ENCODE measurements around the gene GLIS1.

GLIS1 gene

GRCh38 chr1:53552146-53552861, 186.7 kb downstream of the GLIS1 start:
- no peak for TF ChIP-seq POLR2A (IDR thresholded peaks at IDR 0.05; ENCODE audit: low read depth, low read length)
- DNase-seq (ENCODE audit: insufficient read length, low spot score) (no peak), FAIRE-seq (no peak)

DNA sequence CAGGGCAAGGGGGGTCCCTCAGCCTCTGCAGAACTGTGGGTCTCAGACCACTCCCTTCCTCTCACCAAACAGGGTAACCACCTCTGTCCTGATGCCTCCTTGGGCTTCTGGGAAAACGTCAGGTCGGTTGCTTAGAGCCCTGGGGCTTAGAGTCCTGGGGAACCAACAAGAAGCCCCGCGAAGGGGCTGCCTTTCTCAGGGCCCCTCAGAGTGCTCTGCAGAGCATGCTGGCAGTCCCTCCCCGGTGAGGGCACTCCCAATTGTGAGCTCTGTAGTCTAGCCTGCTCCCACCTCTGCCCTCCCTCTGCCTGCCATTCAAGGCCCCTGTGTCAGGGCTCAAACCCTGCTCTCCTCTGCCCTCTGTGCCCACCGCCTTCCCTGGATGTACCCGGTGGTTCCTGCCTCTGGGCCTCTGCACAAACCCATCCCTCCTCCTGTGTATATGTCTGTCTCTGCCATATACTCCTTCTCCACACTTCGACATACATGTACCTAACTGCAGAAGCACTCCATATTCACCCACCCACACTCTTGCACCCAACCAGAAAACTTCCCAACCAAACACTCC, 187.5 kb downstream of the GLIS1 start:
- FAIRE-seq (no peak), DNase-seq (ENCODE audit: insufficient read length, low spot score) (no peak)
- TF ChIP-seq POLR2A (IDR thresholded peaks at IDR 0.05; ENCODE audit: low read depth, low read length), result no peak

DNA sequence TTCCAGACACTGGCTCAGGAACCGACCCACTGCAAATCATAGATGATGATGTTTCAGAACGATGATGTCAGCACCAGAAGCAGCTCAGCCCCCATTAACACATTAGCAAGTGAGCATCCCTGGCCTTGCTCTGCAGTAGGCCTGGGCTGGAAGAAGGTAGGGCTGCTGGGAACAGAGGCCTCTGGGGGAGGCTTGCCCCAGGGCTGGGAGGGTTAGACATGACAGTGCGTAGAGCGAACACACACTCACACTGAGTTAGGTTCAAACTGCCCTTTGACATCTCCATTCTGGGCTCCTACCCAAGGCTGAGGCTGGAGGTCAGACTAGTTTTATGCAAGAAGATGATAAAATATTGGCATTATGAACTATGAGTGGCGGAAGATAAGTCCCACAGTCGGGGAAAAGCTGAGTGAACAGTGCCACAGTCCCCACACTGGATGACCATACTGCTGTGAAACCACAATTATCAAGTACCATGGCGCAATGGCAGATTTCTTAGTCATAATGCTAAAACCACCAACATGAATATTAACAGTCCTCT, 188.7 kb downstream of the GLIS1 start:
- no peak for FAIRE-seq
- no peak for DNase-seq (ENCODE audit: insufficient read length, low spot score)
- no peak for TF ChIP-seq POLR2A (IDR thresholded peaks at IDR 0.05; ENCODE audit: low read depth, low read length)

DNA sequence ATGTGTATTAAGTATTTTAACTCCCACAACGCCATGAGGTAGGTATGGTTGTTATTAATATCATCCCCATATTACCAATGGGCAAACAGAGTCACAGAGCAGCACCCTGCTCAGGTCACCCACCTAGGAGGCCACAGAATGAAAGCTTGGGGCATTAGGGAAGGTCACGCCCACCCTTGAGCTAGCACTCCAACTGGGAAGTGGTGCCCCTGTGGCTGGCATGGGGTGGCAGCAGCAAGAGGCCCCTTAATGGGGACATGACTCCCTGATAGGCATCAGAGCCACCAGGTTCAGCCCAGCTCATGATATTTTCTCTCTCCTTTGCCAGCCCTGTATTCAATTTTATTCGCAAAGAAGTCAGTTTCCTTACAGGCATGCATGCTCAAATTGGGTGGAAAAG, 189.2 kb downstream of the GLIS1 start:
- FAIRE-seq (no peak), DNase-seq (ENCODE audit: insufficient read length, low spot score) (no peak)
- TF ChIP-seq POLR2A (IDR thresholded peaks at IDR 0.05; ENCODE audit: low read depth, low read length), result no peak

DNA sequence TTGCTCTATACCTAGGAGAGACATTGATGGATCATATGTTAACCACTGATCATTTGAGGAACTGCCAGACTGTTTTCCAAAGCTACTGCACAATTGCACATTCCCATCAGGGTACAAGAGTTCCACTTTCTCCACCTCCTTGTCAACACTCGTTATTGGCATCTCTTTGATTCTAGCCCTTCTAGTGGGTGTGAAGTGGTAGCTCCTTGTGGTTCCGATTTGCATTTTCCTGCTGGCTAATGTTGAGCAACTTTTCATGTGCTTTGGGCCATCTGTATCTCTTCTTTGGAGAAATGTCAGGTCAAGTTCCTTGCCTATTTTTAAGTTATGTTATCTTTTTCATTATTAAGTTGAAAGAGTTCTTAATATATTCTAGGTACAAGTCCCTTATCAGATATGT, 189.7 kb downstream of the GLIS1 start:
- FAIRE-seq, result no peak

DNA sequence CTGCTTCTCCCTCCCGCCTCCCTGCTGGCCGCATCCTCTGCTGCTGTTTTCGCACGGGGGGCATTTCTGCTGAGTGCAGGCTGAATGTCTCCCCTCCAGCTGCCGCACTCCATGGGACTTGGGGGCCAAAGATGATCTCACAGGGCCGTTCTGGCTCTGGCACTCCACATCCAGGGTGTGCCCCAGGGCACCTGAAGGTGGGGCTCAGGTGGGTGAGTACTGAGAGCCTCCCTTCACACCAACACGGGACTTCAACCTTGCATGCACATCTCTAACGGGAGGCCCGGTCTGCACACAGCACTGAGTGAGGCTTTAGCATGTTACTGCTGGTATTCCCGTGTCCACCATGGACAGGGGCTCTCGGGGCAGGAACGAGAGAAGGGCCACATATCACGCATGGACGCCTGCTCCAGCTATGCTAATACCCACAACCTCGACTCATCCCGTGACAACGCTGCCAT, 190.9 kb downstream of the GLIS1 start:
- FAIRE-seq, result no peak
- TF ChIP-seq POLR2A (IDR thresholded peaks at IDR 0.05; ENCODE audit: low read depth, low read length), result no peak
- DNase-seq (ENCODE audit: insufficient read length, low spot score), result no peak

More for the DNA sequence above, 189.7 kb downstream of the GLIS1 start:
- DNase-seq (ENCODE audit: insufficient read length, low spot score), result no peak
- TF ChIP-seq POLR2A (IDR thresholded peaks at IDR 0.05; ENCODE audit: low read depth, low read length), result no peak

- no peak for FAIRE-seq
- no peak for DNase-seq (ENCODE audit: insufficient read length, low spot score)
- TF ChIP-seq POLR2A (IDR thresholded peaks at IDR 0.05; ENCODE audit: low read depth, low read length), result no peak
Observed at GRCh38 chr1:53547231-53547790, 191.7 kb downstream of the GLIS1 start.

DNA sequence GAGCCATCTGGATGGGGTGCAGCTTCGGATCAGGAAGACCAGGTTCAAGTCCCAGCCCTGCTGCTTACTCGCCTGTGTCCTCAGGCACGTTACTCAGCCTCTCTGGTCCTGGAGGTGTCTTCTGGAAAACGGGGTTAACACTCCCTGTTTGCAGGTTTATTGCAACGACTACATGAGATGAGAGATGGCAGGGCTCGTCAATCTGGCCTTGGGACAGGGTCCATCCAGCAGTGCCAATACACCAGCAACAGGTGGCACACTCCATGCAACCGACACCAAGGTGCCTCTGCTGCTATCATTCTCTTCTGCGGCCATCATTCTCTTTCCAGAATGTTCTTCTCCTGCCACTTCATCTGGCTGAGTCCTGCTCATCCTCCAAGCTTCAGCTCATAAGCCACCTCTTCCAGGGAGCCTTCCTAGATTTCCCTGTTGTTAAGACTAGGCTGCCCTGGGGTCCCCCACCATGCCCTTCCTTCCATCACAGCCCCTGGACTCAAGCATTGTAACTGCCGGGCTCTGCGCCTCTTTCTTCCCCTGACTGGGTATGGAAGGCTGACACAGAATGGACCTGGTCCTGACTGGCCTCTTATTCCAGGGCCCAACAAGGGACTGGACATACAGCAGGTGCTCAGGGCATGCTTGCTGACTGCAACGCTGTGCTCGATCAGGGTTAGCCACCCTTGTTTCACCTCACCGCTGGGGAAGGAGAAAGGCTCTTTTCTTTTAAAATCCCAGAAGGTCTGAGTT, 192.4 kb downstream of the GLIS1 start:
- no peak for TF ChIP-seq POLR2A (IDR thresholded peaks at IDR 0.05; ENCODE audit: low read depth, low read length)
- FAIRE-seq (no peak), DNase-seq (ENCODE audit: insufficient read length, low spot score) (no peak)

DNA sequence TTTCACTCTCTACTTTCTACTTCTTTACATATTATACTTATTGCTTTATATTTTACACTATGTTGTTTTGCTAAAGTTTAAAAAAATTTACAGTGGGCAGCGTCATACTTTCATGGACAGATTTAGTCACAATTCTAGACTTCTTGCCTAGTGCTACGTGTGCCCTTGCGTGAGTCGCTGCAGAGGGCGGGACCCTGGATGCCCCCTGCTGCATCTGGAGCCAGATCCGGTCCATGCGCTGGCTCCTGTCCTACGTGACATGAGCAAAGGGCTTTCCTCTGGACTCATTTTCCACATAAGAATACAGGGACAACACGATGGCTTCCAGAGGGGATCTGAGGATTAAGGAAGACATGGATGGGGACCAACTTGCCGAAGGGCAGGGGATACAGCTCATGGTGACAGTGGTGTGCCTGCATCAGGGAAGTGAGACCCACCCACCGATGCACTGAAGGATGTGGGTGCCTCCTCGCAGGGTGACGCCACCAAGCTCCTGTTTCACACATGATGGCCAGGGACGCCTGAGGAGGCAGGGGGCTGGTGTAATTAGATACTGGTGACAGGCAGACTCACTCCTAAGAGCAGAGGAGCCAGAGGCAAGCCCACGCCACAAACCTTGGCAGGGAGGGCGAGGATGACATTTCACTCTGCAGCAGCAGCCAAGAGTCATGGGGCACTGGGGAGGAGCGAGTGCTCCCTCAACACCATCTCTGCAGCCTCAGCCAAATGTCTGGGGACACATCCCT, 193.1 kb downstream of the GLIS1 start:
- FAIRE-seq (no peak), DNase-seq (ENCODE audit: insufficient read length, low spot score) (no peak)
- TF ChIP-seq POLR2A (IDR thresholded peaks at IDR 0.05; ENCODE audit: low read depth, low read length), result no peak

DNA sequence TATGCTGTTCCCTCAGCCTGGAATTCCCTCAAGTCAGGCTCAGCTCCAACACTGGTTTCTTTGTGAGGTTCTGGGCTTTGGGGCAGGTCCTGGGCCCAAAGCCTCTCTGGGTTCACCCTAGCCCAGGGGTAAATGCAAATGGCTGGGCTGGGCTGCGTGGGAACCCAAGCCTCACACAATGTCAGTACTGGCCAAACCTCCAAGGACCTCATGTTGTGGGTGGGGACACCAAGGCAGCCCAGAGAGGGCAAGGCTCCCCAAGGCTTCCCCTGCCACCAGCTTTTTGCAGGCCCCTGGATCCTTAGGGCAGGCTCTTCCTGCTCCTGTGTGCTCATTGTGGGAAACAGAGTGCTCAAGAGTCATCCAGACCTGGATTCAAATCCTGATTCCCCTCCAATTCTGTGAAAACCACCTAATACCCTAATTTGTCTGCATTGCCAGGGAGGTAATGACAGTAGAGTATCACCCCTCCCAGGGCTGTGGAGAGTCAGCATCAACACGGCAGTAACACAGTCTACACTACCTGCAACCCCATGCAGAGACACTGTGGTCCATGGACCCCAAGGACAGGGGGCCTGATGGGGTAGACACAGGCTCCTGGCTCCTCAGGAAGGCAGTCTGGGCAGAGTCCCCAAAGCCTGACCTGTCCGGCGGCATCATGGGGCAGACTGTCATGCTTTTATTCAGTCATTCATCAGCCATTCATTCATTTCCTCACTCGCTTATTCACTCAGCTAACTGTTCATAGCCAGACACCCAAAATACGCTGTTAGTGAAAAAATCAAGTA, 194.0 kb downstream of the GLIS1 start:
- no peak for FAIRE-seq
- TF ChIP-seq POLR2A (IDR thresholded peaks at IDR 0.05; ENCODE audit: low read depth, low read length), result no peak

DNA sequence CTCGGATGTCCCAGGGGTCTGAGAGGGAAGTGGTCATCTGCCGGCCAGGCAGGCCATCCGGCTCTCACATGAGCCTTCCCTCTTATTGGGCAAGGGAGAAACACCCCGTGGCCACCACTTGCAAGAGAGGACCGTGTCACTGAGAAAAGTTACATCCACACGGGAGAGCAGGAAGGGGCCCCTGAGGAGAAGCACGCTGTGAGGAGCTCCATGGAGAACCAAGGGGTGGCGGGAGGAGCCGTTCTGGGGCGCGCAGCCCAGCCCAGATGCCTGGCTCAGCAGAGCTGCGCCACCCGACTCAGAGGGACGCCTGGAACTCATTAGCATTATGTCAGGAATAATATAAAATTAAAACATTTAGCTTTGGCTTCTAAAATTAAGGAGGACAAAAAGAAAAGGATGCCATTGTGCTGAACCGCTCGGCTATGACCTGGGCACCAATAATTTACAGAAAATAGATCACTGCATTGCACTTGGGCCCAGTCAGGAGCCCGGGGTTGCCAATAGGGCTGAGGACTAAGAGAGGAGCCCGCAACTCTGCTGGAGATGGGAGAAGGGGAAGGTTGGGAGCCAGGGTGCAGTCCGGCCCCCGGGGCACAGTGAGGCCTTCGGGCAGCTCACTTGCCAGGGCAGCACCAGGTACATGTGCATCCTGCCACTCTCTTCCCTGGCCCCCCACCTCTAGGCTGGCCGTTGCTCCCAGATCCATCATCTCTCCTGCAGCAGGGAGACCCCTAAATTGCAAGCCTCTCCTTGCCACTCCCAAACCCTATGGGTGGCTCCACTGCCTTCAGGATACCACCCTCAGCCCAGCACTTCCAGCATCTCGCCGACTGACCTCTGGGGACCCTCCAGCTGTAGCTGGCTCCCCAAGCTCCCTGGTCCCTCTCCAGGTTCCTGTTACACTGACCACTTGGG, 194.9 kb downstream of the GLIS1 start:
- DNase-seq (ENCODE audit: insufficient read length, low spot score), result no peak
- TF ChIP-seq POLR2A (IDR thresholded peaks at IDR 0.05; ENCODE audit: low read depth, low read length), result no peak
- FAIRE-seq, result no peak

More for the DNA sequence above, 194.0 kb downstream of the GLIS1 start:
- no peak for DNase-seq (ENCODE audit: insufficient read length, low spot score)

Measured in H54 (cell line).